Measurements from ENCODE around the gene PPP4R4. TPM values are rescaled to one million over a fixed set of nuclear protein-coding genes. Genes with fewer than 3 reads are reported as not detected.

Gene PPP4R4
- total and polyA plus RNA-seq, 9 donors: 3.0 to 41.0 (median 14.2) TPM

- intact Hi-C loops (cut with DNase I): loop anchor here in 1 of 4 donors (5.0 kb wide), 1 partner anchor 35 kb away; no protein-coding TSS in a partner anchor
- no peaks in the 10 kb centered on the region for H3K4me1 ChIP-seq (ENCODE audit: insufficient read depth)
- H3K27me3 ChIP-seq: no peaks in the 10 kb centered on the region
- DNase-seq: no peak
- H3K4me3 ChIP-seq: no peak overlapping the region
- 67 to 79% (median 77%) methylated on average over 3 of the region's 3 CpGs for WGBS, 3 donors
- H3K36me3 ChIP-seq: no peaks in the 10 kb centered on the region
- H3K27ac ChIP-seq: no peak overlapping the region
- no peak for TF ChIP-seq EP300 (IDR thresholded peaks at IDR 0.05)
- TF ChIP-seq POLR2A (IDR thresholded peaks at IDR 0.05): no peak
- TF ChIP-seq CTCF (IDR thresholded peaks at IDR 0.05): no peak
- H3K9me3 ChIP-seq: no peaks in the 10 kb centered on the region
Observed at GRCh38 chr14:94142247-94142646, 31.9 kb upstream of the PPP4R4 start.

- Histone ChIP-seq H3K36me3 (no peaks in the 10 kb centered on the region), H3K4me1 (ENCODE audit: insufficient read depth) (no peaks in the 10 kb centered on the region), H3K27ac (no peak overlapping the region), H3K27me3 (no peaks in the 10 kb centered on the region), H3K4me3 (no peak overlapping the region), H3K9me3 (no peaks in the 10 kb centered on the region)
- 73 to 83% (median 77%) methylated on average over 1 of the region's 1 CpG for WGBS, 3 donors
- DNase-seq: no peak
- intact Hi-C loops (cut with DNase I): loop anchor here in 1 of 4 donors (5.0 kb wide), 1 partner anchor 34 kb away; no protein-coding TSS in a partner anchor
- TF ChIP-seq POLR2A (IDR thresholded peaks at IDR 0.05): no peak
- no peak for TF ChIP-seq CTCF (IDR thresholded peaks at IDR 0.05)
- no peak for TF ChIP-seq EP300 (IDR thresholded peaks at IDR 0.05)
Observed at GRCh38 chr14:94142836-94143235, 31.3 kb upstream of the PPP4R4 start.

- Histone ChIP-seq H3K4me3 (no peak overlapping the region), H3K9me3 (no peaks in the 10 kb centered on the region), H3K27me3 (no peaks in the 10 kb centered on the region), H3K36me3 (no peaks in the 10 kb centered on the region), H3K4me1 (ENCODE audit: insufficient read depth) (no peaks in the 10 kb centered on the region), H3K27ac (no peak overlapping the region)
- no peak for TF ChIP-seq CTCF (IDR thresholded peaks at IDR 0.05)
- intact Hi-C loops (cut with DNase I): loop anchor here in 1 of 4 donors (5.0 kb wide), 1 partner anchor 34 kb away; no protein-coding TSS in a partner anchor
- DNase-seq: no peak
- 82 to 88% (median 86%) methylated on average over 3 of the region's 3 CpGs for WGBS, 3 donors
Observed at GRCh38 chr14:94143239-94143638, 30.9 kb upstream of the PPP4R4 start.

- WGBS, 3 donors: 88 to 97% (median 95%) methylated on average over 4 of the region's 4 CpGs
- Histone ChIP-seq H3K4me1 (ENCODE audit: insufficient read depth) (no peaks in the 10 kb centered on the region), H3K4me3 (no peak overlapping the region), H3K27me3 (no peaks in the 10 kb centered on the region), H3K36me3 (no peaks in the 10 kb centered on the region), H3K9me3 (no peaks in the 10 kb centered on the region), H3K27ac (no peak overlapping the region)
- no peak for DNase-seq
- intact Hi-C loops (cut with DNase I): loop anchor here in 1 of 4 donors (5.0 kb wide), 1 partner anchor 34 kb away; no protein-coding TSS in a partner anchor
- TF ChIP-seq POLR2A (IDR thresholded peaks at IDR 0.05): no peak
- TF ChIP-seq EP300 (IDR thresholded peaks at IDR 0.05): no peak
- no peak for TF ChIP-seq CTCF (IDR thresholded peaks at IDR 0.05)
Observed at GRCh38 chr14:94143711-94144110, 30.4 kb upstream of the PPP4R4 start.
